GM18951 (cell line): ENCODE measurements around the gene PPP1R13B.

Source experiments
- POLR2A ChIP-seq: IDR thresholded peaks from 4 replicates; pipeline ENCODE4 v1.6.1; 2011; ENCODE audit warnings: mild to moderate bottlenecking; ENCODE audit not compliant: insufficient read length, insufficient read depth; ENCODE audit errors: extremely low read depth
- in situ Hi-C: fragments of 300-500 bp; cut with MboI; formaldehyde crosslinking; loops from one replicate; pipeline ENCODE4 v1.12.0; 2022; ENCODE audit warnings: low sequenced_read_pairs, mixed read lengths, inconsistent platforms; ENCODE audit not compliant: unreplicated experiment

PPP1R13B gene

DNA sequence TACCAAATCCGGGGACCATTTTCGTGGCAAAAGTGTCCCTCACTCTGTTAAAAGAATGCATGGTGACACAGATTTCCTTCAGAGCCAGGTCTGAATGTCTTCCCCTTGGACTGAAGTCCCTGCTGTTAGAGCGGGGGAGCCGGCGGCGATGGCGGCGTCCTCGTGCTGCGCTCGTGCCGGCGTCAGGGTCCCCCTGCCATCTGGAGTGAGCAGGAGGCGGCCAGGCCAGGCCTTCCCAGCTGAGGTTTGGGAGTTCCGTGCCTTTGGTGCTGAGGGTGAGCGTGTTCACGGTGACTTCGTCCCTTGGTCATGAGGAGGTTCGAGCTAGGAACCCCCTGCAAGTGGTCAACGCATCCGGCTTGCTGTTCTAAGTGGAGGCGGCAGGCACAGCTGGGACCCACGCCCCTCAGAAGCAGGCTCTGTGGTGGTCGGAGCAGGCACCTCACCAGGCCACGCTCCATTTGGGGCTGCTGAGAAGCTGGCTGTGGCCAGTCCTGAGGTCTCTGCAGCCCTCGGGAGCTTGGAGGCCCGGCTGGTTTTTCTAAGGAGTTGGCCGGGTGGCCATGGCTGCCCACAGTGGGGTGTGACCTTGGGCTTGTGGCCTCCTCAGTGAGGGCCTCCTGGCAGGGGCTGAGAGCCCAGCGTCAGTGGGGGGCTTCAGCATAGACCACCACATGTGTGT is 122.2 kb downstream of the PPP1R13B start:
- in situ Hi-C loops: no loop called here
- TF ChIP-seq POLR2A: no peak

DNA sequence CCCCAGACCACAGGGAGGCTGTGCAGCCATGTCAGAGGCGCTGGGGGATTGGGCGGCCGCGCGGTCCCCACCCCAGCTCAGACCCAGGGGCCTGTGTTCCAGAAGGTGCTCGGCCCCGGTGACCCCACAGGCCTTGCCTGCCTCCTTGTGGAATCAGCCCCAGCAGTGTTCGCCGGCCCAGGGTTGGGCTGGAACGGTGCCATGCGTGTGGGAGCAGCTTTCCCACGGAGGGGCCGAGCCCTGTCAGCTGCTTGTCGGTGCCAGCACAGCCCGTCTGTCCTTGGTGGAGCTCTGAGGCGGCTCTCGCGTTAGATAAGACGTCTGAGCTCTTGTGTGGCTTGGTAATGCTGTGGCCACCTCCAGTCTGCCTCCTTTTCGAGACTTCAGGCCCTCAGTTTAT is 123.3 kb downstream of the PPP1R13B start:
- in situ Hi-C loops: no loop called here
- no peak for TF ChIP-seq POLR2A

GRCh38 chr14:103723748-103724081 is 123.7 kb downstream of the PPP1R13B start:
- in situ Hi-C loops: no loop called here
- TF ChIP-seq POLR2A: no peak

DNA sequence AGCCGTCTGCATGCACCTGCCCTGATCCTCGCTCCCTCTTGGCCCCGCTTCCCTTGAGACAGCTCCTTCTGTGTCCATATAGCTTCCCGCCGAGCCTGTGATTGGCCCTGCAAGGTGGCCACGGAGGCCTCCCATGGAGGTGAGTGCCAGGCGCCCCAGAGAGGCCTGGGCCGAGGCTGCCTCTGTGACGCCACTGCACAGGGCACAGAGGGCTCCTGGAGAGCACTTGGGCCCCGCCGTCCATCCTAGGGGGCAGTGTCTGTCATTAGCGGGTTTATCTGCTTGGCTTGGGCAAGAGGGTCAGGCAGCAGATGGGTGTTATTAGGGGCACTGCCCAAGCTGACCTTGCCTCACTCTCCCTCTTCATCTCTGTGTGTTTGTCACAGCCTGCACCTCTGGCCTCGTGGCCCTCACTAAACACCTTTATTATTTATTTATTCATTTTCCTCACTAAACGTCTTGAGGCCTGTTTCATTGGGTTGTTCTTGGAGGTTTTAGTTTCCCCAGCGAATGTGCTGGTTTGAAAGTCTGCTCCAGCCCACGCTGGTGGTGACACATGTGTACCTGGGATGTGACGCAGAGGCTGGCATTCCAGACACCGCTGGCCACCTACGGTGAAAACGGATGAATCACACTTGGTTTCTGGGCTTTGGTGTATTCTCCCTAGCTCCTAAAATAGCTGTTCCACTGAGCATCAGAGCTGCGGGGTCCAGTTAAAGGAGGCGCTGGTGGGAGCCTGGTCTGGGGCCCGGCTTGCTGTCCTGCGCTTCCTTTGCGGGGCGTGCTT is 125.8 kb downstream of the PPP1R13B start:
- no peak for TF ChIP-seq POLR2A
- in situ Hi-C loops: no loop called here

- in situ Hi-C loops: no loop called here
Observed at GRCh38 chr14:103719751-103720150, 127.6 kb downstream of the PPP1R13B start.

GRCh38 chr14:103718572-103718971 is 128.8 kb downstream of the PPP1R13B start:
- no peak for TF ChIP-seq POLR2A
- in situ Hi-C loops: no loop called here

More at GRCh38 chr14:103719751-103720150, 127.6 kb downstream of the PPP1R13B start:
- TF ChIP-seq POLR2A: no peak

GRCh38 chr14:103716899-103717411 is 130.4 kb downstream of the PPP1R13B start:
- no peak for TF ChIP-seq POLR2A
- in situ Hi-C loops: no loop called here

DNA sequence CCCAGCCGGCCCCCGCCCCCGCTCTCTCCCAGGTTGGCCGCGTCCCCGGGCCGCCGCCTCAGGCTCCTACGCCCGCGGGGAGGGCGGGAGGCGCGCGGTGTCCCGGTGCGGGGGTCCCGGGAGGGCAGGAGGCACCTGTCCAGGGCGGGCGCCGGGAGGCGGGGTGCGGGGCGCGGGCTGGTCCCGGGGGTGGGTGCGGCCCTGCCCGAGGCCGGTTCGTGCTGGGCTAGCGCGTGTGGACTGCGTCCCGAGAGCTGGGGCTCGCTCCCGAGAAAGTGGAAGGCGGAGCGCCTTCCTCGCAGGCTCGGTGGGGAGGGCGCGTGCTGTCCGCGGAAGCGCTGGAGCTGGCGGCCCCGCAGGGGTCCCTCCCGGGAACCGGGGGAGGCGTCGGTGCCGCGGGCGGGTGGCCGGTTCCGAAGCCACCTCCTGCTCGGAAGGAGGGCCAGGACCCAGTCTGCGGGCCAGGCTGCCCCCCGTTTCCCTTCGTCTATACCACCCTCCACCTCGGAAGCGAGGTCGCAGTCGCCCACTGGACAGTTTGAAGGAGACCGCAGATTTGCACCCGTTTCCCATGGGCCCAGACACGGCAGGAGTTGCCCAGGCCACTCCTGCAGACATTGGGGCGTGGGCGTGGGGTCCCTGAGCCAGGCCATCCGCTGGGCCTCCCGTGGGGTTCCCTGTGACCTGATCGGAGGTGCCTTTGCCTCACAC is 131.1 kb downstream of the PPP1R13B start:
- in situ Hi-C loops: no loop called here
- no peak for TF ChIP-seq POLR2A

DNA sequence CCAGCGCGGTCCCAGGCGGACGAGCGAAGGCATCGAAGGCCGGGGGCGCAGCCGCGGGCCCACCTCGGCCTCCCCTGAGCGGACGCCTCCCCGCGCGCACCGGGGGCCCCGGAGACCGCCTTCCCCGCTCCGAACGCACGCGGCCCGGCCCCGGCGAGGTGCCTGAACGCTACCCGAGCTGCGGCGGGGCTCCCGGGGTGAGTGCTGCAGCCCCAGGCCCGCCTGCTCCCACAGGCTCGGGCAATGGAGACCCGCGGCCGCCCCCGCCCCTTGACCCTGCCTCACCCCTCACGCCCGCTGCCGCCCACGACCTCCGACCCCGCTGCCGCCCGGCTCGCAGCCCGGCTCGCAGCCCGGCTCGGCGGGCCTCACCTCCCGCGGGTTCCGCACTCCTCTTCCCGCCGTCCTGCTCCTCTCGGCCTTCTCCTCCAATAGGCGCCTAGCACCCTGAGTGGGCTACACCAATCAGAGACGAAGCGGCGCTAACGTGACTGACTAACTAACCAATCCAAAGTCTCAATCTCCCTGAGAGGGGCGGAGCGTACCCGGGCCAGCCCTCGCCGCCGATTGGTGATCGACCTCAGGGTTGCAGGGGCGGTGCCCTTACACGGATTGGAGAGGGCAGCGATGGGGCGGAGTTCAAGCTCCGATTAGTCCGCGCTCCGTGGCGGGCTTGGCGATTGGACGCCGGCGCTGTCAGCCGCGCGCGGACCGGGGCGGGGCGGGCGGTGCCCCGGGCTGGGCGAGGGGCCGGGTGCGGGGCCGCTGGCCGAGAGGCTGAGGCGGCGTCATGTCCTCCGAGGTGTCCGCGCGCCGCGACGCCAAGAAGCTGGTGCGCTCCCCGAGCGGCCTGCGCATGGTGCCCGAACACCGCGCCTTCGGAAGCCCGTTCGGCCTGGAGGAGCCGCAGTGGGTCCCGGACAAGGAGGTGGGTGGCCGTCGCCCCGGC is 132.0 kb downstream of the PPP1R13B start, which contains the start of the genes XRCC3 and ZFYVE21:
Gene XRCC3, minus strand, starts transcription at position 400 of the 949 bp plus-strand sequence. CDS start 4,364 bp downstream, outside the sequence.
Gene ZFYVE21, plus strand, starts transcription at position 759 of the 949 bp plus-strand sequence. Its CDS starts 32 bp downstream, at position 791.
- TF ChIP-seq POLR2A: peak; percentile 92
- in situ Hi-C loops: no loop called here

GRCh38 chr14:103714063-103714724 is 133.2 kb downstream of the PPP1R13B start:
- in situ Hi-C loops: no loop called here
- TF ChIP-seq POLR2A: no peak

DNA sequence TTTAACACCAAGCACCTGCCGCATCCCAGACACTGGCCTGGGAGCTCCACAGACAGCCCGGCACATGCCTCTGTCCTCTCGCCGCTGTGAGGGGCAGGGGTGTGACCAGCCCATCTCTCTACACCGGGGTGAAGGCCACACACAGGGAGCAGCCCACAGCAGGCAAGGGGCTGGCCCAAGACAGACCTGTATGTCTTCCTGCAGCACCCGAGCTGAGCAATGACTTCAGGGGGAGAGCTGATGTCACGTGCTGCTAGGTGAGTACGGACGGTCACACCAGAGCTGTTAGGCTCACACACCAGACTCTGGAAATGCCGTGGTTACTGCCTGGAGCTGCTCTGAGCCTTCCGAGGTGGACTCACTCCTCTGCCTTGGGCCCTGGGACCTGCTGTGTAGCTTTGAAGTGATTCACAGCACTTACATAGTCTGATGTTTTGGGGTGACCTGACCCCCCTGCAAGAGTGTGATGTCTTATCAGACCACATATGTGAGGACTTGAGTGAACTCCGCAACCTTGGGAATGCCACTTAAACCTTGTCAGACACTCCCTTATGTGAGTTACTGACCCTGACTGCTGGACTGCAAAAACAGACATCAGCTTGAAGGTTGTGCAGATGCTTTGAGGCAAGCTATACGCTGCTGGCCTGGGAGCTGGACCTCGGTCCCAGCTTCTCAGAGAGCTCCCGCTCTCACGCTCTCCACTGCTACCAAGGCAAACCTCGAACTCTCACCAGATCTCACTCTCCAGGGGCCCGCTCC is 133.9 kb downstream of the PPP1R13B start:
- no peak for TF ChIP-seq POLR2A
- in situ Hi-C loops: no loop called here
